ENCODE results near the gene CORO7.

DNA sequence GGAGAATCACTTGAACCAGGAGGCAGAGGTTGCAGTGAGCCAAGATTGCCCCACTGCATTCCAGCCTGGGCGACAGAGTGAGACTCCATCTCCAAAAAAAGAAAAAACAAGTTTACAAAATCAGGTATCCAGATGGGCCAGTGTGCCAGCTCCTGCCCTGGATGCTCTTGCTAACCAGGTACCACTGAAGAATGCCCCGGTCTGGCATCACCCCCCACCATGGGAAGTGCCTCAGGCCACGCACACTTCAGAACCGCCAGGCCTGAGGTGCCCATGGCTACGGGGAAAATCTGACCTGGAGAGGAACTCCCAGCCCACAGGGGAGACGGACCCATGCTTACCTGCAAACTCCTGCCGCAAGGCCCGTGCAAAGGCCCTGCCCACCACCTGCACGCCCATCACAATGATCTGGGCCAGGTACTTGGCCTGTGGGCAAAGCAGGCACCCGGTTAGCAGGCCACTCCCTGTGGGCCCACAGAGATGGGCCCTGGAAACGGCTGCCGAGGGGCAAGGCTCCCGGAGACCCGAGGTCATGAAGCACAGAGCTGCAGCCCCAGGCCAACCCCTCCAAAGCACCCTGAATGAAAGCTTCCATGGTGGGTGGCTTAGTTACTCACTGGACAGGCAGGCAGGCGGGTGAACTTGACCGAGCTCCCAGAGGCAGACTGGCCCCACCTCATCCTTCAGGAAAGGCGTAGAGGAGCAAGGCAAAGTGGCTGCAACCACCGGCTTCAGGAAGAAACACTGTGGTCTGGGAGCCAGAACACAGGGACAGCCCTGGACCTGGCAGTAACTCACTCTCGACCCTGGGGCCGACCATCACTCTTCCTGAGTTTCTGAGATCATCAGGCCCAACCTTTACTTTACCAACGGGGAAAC, 73.3 kb downstream of the CORO7 start:
- no peak for TF ChIP-seq SUZ12 (IDR thresholded peaks at IDR 0.05)
- TF ChIP-seq, protein P1, sequence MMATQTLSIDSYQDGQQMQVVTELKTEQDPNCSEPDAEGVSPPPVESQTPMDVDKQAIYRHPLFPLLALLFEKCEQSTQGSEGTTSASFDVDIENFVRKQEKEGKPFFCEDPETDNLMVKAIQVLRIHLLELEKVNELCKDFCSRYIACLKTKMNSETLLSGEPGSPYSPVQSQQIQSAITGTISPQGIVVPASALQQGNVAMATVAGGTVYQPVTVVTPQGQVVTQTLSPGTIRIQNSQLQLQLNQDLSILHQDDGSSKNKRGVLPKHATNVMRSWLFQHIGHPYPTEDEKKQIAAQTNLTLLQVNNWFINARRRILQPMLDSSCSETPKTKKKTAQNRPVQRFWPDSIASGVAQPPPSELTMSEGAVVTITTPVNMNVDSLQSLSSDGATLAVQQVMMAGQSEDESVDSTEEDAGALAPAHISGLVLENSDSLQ (IDR thresholded peaks at IDR 0.05): no peak
- TF ChIP-seq NFRKB (IDR thresholded peaks at IDR 0.05): no peak
- TF ChIP-seq FOXA1 (IDR thresholded peaks at IDR 0.05): no peak
- no peak for TF ChIP-seq HDGF (IDR thresholded peaks at IDR 0.05; ENCODE audit: borderline replicate concordance)
- no peak for TF ChIP-seq ELF4 (IDR thresholded peaks at IDR 0.05)
